Nephron (organoid): ENCODE results near the gene THEMIS.

Source experiments
- H3K27ac Mint-ChIP-seq, 3 experiments: 2 replicates each; pipeline ENCODE4 v1.8.0; 2020; ENCODE audit warnings: mixed read lengths in 3 of 3, mild to moderate bottlenecking in 2 of 3, moderate library complexity in 1 of 3
- H3K27me3 Mint-ChIP-seq: 2 replicates; pipeline ENCODE4 v1.8.0; 2021; ENCODE audit warnings: low read depth, mild to moderate bottlenecking, moderate library complexity, mixed read lengths
- H3K36me3 Mint-ChIP-seq: 2 replicates; pipeline ENCODE4 v1.8.0; 2020; ENCODE audit warnings: low read depth, mixed read lengths
- H3K4me1 Mint-ChIP-seq: 2 replicates; pipeline ENCODE4 v1.8.0; 2020; ENCODE audit warnings: mixed read lengths
- H3K4me3 Mint-ChIP-seq, 3 experiments: 2 replicates each; pipeline ENCODE4 v1.8.0; 2020; ENCODE audit warnings: mild to moderate bottlenecking in 3 of 3, mixed read lengths in 3 of 3, moderate library complexity in 2 of 3
- H3K9me3 Mint-ChIP-seq: 2 replicates; pipeline ENCODE4 v1.8.0; 2020; ENCODE audit warnings: mixed read lengths
- CTCF ChIP-seq, 3 experiments: fragments of 200-600 bp; sonication (generic); IDR thresholded peaks; one replicate each; pipeline ENCODE4 v1.5.0; 2021; ENCODE audit warnings: antibody characterized with exemption in 3 of 3; ENCODE audit not compliant: unreplicated experiment in 3 of 3

THEMIS gene

GRCh38 chr6:127938701-127939100, 37.8 kb upstream of the THEMIS start:
- H3K4me1 Mint-ChIP-seq: no peaks in the 10 kb centered on the region
- H3K4me3 Mint-ChIP-seq: no peak overlapping the region
- H3K9me3 Mint-ChIP-seq: no peaks in the 10 kb centered on the region
- H3K27me3 Mint-ChIP-seq: no peaks in the 10 kb centered on the region
- H3K27ac Mint-ChIP-seq: no peak overlapping the region
- H3K36me3 Mint-ChIP-seq: no peaks in the 10 kb centered on the region
- TF ChIP-seq CTCF (IDR thresholded peaks at IDR 0.05; ENCODE audit: unreplicated experiment in 3 of 3): no peak

- H3K4me1 Mint-ChIP-seq: no peaks in the 10 kb centered on the region
- H3K9me3 Mint-ChIP-seq: peaks cover 7% of the 10 kb centered on the region
- H3K27ac Mint-ChIP-seq: no peak overlapping the region
- no peaks in the 10 kb centered on the region for H3K27me3 Mint-ChIP-seq
- no peaks in the 10 kb centered on the region for H3K36me3 Mint-ChIP-seq
- H3K4me3 Mint-ChIP-seq: no peak overlapping the region
- no peak for TF ChIP-seq CTCF (IDR thresholded peaks at IDR 0.05; ENCODE audit: unreplicated experiment in 3 of 3)
These were observed 36.9 kb upstream of the THEMIS start for GRCh38 chr6:127937747-127938146.

GRCh38 chr6:127937102-127937501, 36.2 kb upstream of the THEMIS start:
- Mint-ChIP-seq H3K4me3 (no peak overlapping the region), H3K27ac (no peak overlapping the region), H3K27me3 (no peaks in the 10 kb centered on the region), H3K36me3 (no peaks in the 10 kb centered on the region), H3K4me1 (no peaks in the 10 kb centered on the region), H3K9me3 (peaks cover 9% of the 10 kb centered on the region)
- TF ChIP-seq CTCF (IDR thresholded peaks at IDR 0.05; ENCODE audit: unreplicated experiment in 3 of 3): no peak

- no peak overlapping the region for H3K27ac Mint-ChIP-seq
- H3K9me3 Mint-ChIP-seq: peaks cover 9% of the 10 kb centered on the region
These were observed 34.1 kb upstream of the THEMIS start for GRCh38 chr6:127934956-127935355.

GRCh38 chr6:127933852-127934840, 33.3 kb upstream of the THEMIS start:
- no peak overlapping the region for H3K27ac Mint-ChIP-seq
- H3K4me1 Mint-ChIP-seq: no peaks in the 10 kb centered on the region
- H3K27me3 Mint-ChIP-seq: no peaks in the 10 kb centered on the region
- H3K36me3 Mint-ChIP-seq: no peaks in the 10 kb centered on the region
- H3K9me3 Mint-ChIP-seq: peaks cover 9% of the 10 kb centered on the region
- H3K4me3 Mint-ChIP-seq: no peak overlapping the region
- no peak for TF ChIP-seq CTCF (IDR thresholded peaks at IDR 0.05; ENCODE audit: unreplicated experiment in 3 of 3)

More at GRCh38 chr6:127934956-127935355, 34.1 kb upstream of the THEMIS start:
- Mint-ChIP-seq H3K4me3 (no peak overlapping the region), H3K36me3 (no peaks in the 10 kb centered on the region), H3K4me1 (no peaks in the 10 kb centered on the region), H3K27me3 (no peaks in the 10 kb centered on the region)
- no peak for TF ChIP-seq CTCF (IDR thresholded peaks at IDR 0.05; ENCODE audit: unreplicated experiment in 3 of 3)

GRCh38 chr6:127933137-127933536, 32.3 kb upstream of the THEMIS start:
- peaks cover 15% of the 10 kb centered on the region for H3K9me3 Mint-ChIP-seq
- H3K4me1 Mint-ChIP-seq: no peaks in the 10 kb centered on the region
- TF ChIP-seq CTCF (IDR thresholded peaks at IDR 0.05; ENCODE audit: unreplicated experiment in 3 of 3): no peak
- no peaks in the 10 kb centered on the region for H3K36me3 Mint-ChIP-seq
- H3K27me3 Mint-ChIP-seq: no peaks in the 10 kb centered on the region
- no peak overlapping the region for H3K4me3 Mint-ChIP-seq
- no peak overlapping the region for H3K27ac Mint-ChIP-seq
